ENCODE measurements around the gene SPPL2B. TPM values are rescaled to one million over a fixed set of nuclear protein-coding genes. Genes with fewer than 3 reads are reported as not detected.

SPPL2B gene
- total and polyA plus RNA-seq, 2 experiments from 2014 or later, result 23.5 to 51.0 TPM

DNA sequence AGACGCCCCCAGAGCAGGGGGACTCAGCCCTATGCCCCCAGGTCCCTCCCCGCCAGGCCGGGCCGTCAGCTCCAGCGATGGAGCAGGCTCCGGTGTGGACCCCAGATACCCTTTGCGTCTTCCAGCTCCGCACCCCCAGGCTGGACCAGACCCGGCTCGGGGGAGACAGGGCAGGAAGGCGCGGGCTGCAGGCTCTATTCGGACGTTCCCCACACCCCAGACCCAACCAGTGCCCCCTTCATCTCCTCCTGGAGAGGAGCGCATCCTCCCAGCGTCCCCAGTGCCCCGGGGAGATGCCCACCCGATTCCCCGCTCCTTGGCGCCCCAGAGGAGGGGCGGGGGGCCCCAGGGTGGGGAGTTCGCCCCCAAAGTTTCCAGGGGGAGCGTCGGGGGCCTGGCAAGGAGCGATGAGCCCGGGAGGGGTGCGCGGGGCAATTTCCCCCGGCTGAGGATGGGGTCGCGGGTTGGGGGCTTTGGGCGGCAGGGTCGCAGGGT lies 20.9 kb upstream of the SPPL2B start (continued):
- TF ChIP-seq, protein P1, sequence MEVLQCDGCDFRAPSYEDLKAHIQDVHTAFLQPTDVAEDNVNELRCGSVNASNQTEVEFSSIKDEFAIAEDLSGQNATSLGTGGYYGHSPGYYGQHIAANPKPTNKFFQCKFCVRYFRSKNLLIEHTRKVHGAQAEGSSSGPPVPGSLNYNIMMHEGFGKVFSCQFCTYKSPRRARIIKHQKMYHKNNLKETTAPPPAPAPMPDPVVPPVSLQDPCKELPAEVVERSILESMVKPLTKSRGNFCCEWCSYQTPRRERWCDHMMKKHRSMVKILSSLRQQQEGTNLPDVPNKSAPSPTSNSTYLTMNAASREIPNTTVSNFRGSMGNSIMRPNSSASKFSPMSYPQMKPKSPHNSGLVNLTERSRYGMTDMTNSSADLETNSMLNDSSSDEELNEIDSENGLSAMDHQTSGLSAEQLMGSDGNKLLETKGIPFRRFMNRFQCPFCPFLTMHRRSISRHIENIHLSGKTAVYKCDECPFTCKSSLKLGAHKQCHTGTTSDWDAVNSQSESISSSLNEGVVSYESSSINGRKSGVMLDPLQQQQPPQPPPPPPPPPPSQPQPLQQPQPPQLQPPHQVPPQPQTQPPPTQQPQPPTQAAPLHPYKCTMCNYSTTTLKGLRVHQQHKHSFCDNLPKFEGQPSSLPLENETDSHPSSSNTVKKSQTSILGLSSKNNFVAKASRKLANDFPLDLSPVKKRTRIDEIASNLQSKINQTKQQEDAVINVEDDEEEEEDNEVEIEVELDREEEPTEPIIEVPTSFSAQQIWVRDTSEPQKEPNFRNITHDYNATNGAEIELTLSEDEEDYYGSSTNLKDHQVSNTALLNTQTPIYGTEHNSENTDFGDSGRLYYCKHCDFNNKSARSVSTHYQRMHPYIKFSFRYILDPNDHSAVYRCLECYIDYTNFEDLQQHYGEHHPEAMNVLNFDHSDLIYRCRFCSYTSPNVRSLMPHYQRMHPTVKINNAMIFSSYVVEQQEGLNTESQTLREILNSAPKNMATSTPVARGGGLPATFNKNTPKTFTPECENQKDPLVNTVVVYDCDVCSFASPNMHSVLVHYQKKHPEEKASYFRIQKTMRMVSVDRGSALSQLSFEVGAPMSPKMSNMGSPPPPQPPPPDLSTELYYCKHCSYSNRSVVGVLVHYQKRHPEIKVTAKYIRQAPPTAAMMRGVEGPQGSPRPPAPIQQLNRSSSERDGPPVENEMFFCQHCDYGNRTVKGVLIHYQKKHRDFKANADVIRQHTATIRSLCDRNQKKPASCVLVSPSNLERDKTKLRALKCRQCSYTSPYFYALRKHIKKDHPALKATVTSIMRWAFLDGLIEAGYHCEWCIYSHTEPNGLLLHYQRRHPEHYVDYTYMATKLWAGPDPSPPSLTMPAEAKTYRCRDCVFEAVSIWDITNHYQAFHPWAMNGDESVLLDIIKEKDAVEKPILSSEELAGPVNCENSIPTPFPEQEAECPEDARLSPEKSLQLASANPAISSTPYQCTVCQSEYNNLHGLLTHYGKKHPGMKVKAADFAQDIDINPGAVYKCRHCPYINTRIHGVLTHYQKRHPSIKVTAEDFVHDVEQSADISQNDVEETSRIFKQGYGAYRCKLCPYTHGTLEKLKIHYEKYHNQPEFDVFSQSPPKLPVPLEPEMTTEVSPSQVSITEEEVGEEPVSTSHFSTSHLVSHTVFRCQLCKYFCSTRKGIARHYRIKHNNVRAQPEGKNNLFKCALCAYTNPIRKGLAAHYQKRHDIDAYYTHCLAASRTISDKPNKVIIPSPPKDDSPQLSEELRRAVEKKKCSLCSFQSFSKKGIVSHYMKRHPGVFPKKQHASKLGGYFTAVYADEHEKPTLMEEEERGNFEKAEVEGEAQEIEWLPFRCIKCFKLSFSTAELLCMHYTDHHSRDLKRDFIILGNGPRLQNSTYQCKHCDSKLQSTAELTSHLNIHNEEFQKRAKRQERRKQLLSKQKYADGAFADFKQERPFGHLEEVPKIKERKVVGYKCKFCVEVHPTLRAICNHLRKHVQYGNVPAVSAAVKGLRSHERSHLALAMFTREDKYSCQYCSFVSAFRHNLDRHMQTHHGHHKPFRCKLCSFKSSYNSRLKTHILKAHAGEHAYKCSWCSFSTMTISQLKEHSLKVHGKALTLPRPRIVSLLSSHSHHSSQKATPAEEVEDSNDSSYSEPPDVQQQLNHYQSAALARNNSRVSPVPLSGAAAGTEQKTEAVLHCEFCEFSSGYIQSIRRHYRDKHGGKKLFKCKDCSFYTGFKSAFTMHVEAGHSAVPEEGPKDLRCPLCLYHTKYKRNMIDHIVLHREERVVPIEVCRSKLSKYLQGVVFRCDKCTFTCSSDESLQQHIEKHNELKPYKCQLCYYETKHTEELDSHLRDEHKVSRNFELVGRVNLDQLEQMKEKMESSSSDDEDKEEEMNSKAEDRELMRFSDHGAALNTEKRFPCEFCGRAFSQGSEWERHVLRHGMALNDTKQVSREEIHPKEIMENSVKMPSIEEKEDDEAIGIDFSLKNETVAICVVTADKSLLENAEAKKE (CRISPR knock-in tag; IDR thresholded peaks at IDR 0.05), result no peak
- TF ChIP-seq, protein P2, sequence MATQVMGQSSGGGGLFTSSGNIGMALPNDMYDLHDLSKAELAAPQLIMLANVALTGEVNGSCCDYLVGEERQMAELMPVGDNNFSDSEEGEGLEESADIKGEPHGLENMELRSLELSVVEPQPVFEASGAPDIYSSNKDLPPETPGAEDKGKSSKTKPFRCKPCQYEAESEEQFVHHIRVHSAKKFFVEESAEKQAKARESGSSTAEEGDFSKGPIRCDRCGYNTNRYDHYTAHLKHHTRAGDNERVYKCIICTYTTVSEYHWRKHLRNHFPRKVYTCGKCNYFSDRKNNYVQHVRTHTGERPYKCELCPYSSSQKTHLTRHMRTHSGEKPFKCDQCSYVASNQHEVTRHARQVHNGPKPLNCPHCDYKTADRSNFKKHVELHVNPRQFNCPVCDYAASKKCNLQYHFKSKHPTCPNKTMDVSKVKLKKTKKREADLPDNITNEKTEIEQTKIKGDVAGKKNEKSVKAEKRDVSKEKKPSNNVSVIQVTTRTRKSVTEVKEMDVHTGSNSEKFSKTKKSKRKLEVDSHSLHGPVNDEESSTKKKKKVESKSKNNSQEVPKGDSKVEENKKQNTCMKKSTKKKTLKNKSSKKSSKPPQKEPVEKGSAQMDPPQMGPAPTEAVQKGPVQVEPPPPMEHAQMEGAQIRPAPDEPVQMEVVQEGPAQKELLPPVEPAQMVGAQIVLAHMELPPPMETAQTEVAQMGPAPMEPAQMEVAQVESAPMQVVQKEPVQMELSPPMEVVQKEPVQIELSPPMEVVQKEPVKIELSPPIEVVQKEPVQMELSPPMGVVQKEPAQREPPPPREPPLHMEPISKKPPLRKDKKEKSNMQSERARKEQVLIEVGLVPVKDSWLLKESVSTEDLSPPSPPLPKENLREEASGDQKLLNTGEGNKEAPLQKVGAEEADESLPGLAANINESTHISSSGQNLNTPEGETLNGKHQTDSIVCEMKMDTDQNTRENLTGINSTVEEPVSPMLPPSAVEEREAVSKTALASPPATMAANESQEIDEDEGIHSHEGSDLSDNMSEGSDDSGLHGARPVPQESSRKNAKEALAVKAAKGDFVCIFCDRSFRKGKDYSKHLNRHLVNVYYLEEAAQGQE (IDR thresholded peaks at IDR 0.05; ENCODE audit: unreplicated experiment), result no peak
- TF ChIP-seq ZNF114 (CRISPR knock-in tag; IDR thresholded peaks at IDR 0.05) (no peak), POLR2AphosphoS5 (IDR thresholded peaks at IDR 0.05; ENCODE audit: low read depth) (no peak)

DNA sequence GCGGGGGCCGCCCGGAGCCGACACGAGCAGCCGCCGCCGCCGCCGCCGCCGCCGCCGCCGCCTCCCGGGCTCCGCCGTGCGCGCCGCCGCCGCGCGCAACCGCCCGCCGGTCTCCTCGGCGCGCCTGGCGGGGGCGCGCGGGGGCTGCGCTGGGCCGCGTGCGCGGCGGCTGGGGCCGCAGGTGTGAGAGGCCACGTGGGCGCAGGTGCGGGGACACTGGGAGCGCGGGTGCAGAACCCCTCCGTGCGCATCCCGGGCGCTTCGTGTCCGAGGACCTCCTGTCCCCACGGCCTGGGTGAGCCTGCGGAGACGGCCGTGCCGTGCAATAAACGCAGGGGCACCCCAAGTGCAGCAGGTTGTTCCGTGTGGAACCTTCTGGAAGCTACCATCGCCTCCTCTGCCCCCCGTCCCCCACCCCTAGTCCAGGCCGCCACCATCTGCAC lies 20.3 kb upstream of the SPPL2B start, which contains the start of gene LINGO3:
Gene LINGO3, minus strand, starts transcription at position 41 of the 443 bp plus-strand sequence. CDS start 16,378 bp downstream, outside the sequence.
- no peaks in the 10 kb centered on the region for H3K36me3 Mint-ChIP-seq (ENCODE audit: low read depth)
- Histone ChIP-seq H3K27ac (ENCODE audit: low read depth) (no peak within 1 kb of the TSS), H4K20me1 (replicated peaks; ENCODE audit: insufficient read depth) (no peaks in the 10 kb centered on the region), H2AFZ (peak within 1 kb of the TSS; percentile 93), H3F3A (replicated peaks; ENCODE audit: low read depth) (no peaks in the 10 kb centered on the region), H3K27me3 (ENCODE audit: insufficient read depth) (peaks cover 36% of the 10 kb centered on the region), H3K4me3 (peak within 1 kb of the TSS; percentile 58), H3K4me2 (peak within 1 kb of the TSS; percentile 79), H3K36me3 (ENCODE audit: insufficient read depth) (no peaks in the 10 kb centered on the region), H3K79me2 (replicated peaks; ENCODE audit: insufficient read depth) (no peaks in the 10 kb centered on the region), H3K9me2 (ENCODE audit: insufficient read depth) (no peaks in the 10 kb centered on the region), H3K4me1 (ENCODE audit: insufficient read depth) (peaks cover under 1% of the 10 kb centered on the region; the same call in 1 of the 2 replicates)
- DNase-seq (ENCODE audit: low spot score), result no peak
- TF ChIP-seq, protein P2 (IDR thresholded peaks at IDR 0.05; ENCODE audit: unreplicated experiment), result no peak
- TF ChIP-seq EZH2 (IDR thresholded peaks at IDR 0.05; ENCODE audit: low read depth, unreplicated experiment) (no peak), EZH2phosphoT487 (IDR thresholded peaks at IDR 0.05; ENCODE audit: unreplicated experiment) (no peak), POLR2AphosphoS5 (IDR thresholded peaks at IDR 0.05; ENCODE audit: low read depth) (no peak), JUNB (IDR thresholded peaks at IDR 0.05; ENCODE audit: unreplicated experiment) (no peak)
- H3K9me3 Mint-ChIP-seq, result no peaks in the 10 kb centered on the region; the same call in 2 of the 3 replicates
- peak within 1 kb of the TSS; percentile 63 for H3K4me3 Mint-ChIP-seq
- H3K4me1 Mint-ChIP-seq, result peaks cover 3% of the 10 kb centered on the region
- ATAC-seq, result no peak; the same call in 2 of the 3 replicates
- H3K27me3 Mint-ChIP-seq (ENCODE audit: insufficient read depth, low read depth, poor library complexity), result peaks cover 47% of the 10 kb centered on the region
- no peak within 1 kb of the TSS for H3K27ac Mint-ChIP-seq
